GM19193 (cell line): Measurements from ENCODE around the gene GIMD1.

Source experiments
- POLR2A ChIP-seq: IDR thresholded peaks from 4 replicates; pipeline ENCODE4 v1.6.1; 2011; ENCODE audit not compliant: insufficient read depth, insufficient read length; ENCODE audit errors: extremely low read depth

GIMD1 gene

GRCh38 chr4:106323119-106323518 is 45.5 kb downstream of the GIMD1 start:
- no peak for TF ChIP-seq POLR2A

GRCh38 chr4:106320235-106320634 is 48.3 kb downstream of the GIMD1 start:
- TF ChIP-seq POLR2A, result no peak

- no peak for TF ChIP-seq POLR2A
Measured at GRCh38 chr4:106318511-106318910, 50.1 kb downstream of the GIMD1 start.

- no peak for TF ChIP-seq POLR2A
Measured at GRCh38 chr4:106317815-106318214, 50.8 kb downstream of the GIMD1 start.

GRCh38 chr4:106316773-106317409 is 51.7 kb downstream of the GIMD1 start:
- no peak for TF ChIP-seq POLR2A

GRCh38 chr4:106315968-106316772 is 52.4 kb downstream of the GIMD1 start, which contains the start of the genes AIMP1 and TBCK:
Gene AIMP1, plus strand, starts transcription at chr4:106316550. Its CDS starts 8,460 bp downstream, at chr4:106325010.
Gene TBCK, minus strand, starts transcription at chr4:106316209. Its CDS starts 7,249 bp downstream, at chr4:106308960.
- peak; percentile 84 for TF ChIP-seq POLR2A

GRCh38 chr4:106315476-106315967 is 53.1 kb downstream of the GIMD1 start:
- TF ChIP-seq POLR2A, result no peak

- no peak for TF ChIP-seq POLR2A
Measured at GRCh38 chr4:106314960-106315359, 53.6 kb downstream of the GIMD1 start.

- TF ChIP-seq POLR2A, result no peak
Measured at GRCh38 chr4:106312997-106313522, 55.5 kb downstream of the GIMD1 start.

- TF ChIP-seq POLR2A, result no peak
Measured at GRCh38 chr4:106312377-106312776, 56.2 kb downstream of the GIMD1 start.
